Esophagus squamous epithelium (tissue), 5 donors: Measurements from ENCODE around the gene SPINT2. TPM values are rescaled to one million over a fixed set of nuclear protein-coding genes. Genes with fewer than 3 reads are reported as not detected.
A peak's percentile ranks its signal among the peaks of the same experiment; 100 is the strongest.

Experiments
- DNase-seq: peaks from one replicate; lab custom pipeline; 2025; lab: John Stamatoyannopoulos, UW
- H3K27ac ChIP-seq, 4 donors: fragments of 200-600 bp; sonication (generic); one replicate each; pipeline ENCODE4 v1.5.1; 2016 to 2019; ENCODE audit warnings: mild to moderate bottlenecking in 1 of 4
- H3K27me3 ChIP-seq, 4 donors: fragments of 200-600 bp; sonication (generic); 1 replicate in 3 of 4; 2 replicates in 1 of 4; pipeline versions ENCODE4 v1.5.1 to v1.6.0; 2017 to 2021; ENCODE audit warnings: antibody characterized with exemption in 1 of 4
- H3K36me3 ChIP-seq, 3 donors: fragments of 200-600 bp; sonication (generic); one replicate each; pipeline ENCODE4 v1.5.1; 2016 to 2019
- H3K4me1 ChIP-seq, 3 donors: fragments of 200-600 bp; sonication (generic); one replicate each; pipeline ENCODE4 v1.5.1; 2017 to 2019
- H3K4me3 ChIP-seq, 4 donors: fragments of 200-600 bp; sonication (generic); 1 replicate in 3 of 4; 2 replicates in 1 of 4; pipeline ENCODE4 v1.5.1; 2016 to 2019; ENCODE audit warnings: mild to moderate bottlenecking in 2 of 4, moderate library complexity in 1 of 4
- H3K9me3 ChIP-seq, 3 donors: fragments of 200-600 bp; sonication (generic); one replicate each; pipeline ENCODE4 v1.5.1; 2016 to 2019
- CTCF ChIP-seq, 6 experiments: fragments of 450-650 bp in 4 of 6; fragments of 200-600 bp in 2 of 6; sonication (generic) in 2 of 6; IDR thresholded peaks; one replicate each; pipeline ENCODE4 v1.5.1; 2016 to 2019; ENCODE audit warnings: antibody characterized with exemption in 6 of 6, mild to moderate bottlenecking in 4 of 6, moderate library complexity in 4 of 6
- POLR2A ChIP-seq, 4 donors: fragments of 450-650 bp; IDR thresholded peaks; one replicate each; pipeline ENCODE4 v1.6.1; 2017; ENCODE audit warnings: antibody characterized with exemption in 4 of 4, mild to moderate bottlenecking in 4 of 4, moderate library complexity in 3 of 4
- WGBS, 2 donors: methylation state at CpG; one replicate each; pipeline ENCODE4 v1.1.5; 2018; 5-methylcytosine and 5-hydroxymethylcytosine counted together
- intact Hi-C: fragments of 100-400 bp; cut with DNase I; formaldehyde crosslinking; loops from one replicate; pipeline ENCODE4 v1.15.0; 2022
- total RNA-seq, 4 donors: library from RNA; depleted of rRNA; stranded (reverse); fragments of >200 nt; gene quantifications; one replicate each; pipeline ENCODE4 v1.1.0, GENCODE V29; 2016
- donor health status: DM: yes; HTN: yes; CAD: no.

The SPINT2 gene
- 100 to 1,000 TPM; 345 to 663 (median 433) TPM for total RNA-seq

DNA sequence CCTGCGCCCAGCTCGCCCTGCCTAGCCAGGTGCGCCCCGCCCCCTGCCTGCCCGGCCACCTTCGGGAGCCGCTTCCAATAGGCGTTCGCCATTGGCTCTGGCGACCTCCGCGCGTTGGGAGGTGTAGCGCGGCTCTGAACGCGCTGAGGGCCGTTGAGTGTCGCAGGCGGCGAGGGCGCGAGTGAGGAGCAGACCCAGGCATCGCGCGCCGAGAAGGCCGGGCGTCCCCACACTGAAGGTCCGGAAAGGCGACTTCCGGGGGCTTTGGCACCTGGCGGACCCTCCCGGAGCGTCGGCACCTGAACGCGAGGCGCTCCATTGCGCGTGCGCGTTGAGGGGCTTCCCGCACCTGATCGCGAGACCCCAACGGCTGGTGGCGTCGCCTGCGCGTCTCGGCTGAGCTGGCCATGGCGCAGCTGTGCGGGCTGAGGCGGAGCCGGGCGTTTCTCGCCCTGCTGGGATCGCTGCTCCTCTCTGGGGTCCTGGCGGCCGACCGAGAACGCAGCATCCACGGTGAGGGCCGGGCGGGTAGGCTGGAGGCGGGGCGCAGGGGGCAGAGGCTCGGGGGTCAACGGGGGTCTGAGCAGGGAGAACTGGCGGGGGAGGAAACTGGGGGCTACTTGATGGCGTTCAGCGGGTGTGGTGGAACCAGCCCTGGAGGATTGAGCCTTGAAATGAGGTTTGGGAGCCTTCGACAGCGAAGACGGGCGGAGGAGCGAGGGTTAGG lies at the start of gene SPINT2:
Gene SPINT2, plus strand, starts transcription at position 88 of the 727 bp plus-strand sequence. Its CDS starts 320 bp downstream, at position 408.
- H3K4me3 ChIP-seq, result peak within 1 kb of the TSS; percentile 63 to 83 (median 75)
- H3K27ac ChIP-seq, result peak within 1 kb of the TSS; percentile 91 to 98 (median 96)
- peaks cover 6 to 51% (median 9%) of the 10 kb centered on the region in 3 donors for H3K4me1 ChIP-seq
- H3K9me3 ChIP-seq, result no peaks in the 10 kb centered on the region
- no peak for DNase-seq
- H3K36me3 ChIP-seq, result no peaks in the 10 kb centered on the region
- intact Hi-C loops, result no loop called here
- 12 to 31% methylated on average over 9 of the region's 78 CpGs for WGBS, 2 donors
- peak in 3 of 4 donors; percentile 82 to 95 (median 87) for TF ChIP-seq POLR2A (IDR thresholded peaks at IDR 0.05)
- TF ChIP-seq CTCF (IDR thresholded peaks at IDR 0.05), result no peak
- H3K27me3 ChIP-seq, result peaks cover 0 to 15% (median 0%) of the 10 kb centered on the region in 4 donors

DNA sequence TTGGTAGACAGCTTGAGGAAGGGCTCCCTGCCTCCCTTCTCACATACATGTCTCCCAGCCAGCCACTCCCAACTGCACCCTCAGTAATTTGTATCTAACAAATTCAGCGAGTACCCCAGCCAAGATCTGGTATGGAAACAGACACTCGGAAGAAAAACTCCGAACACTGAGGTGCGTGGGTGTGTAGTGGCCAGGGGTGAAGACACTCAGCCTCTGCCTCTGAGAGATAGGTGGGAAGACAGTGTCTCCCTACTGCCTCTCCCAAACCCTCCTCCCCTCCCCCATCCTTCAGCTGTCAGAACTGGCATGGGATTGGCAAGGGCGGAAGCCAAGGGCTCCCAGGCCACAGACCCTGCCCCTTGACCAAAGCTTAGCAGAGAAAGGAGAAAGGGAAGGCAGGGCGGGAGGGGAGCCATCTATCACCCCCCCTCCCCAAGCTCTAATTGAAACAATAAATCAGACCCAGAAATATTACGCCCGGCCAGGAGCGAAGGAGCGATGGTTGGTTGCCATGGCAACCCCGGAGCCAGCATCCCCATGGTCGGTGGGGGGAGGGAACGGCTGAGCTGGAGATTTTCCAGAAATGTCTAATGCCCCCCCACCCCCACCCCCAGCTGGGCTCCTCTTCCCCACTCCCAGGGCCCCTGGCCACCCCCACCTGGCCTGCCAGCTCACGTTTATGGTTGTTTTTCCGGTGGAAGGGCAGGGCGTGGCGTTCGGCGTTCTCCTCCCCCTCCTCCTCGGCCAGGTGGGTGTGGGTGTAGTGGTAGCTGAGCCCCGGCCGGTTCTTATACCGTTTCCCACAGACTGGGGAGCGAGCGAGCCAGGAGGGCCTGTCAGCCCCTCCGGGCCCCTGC lies 47.4 kb upstream of the SPINT2 start:
- no peaks in the 10 kb centered on the region for H3K36me3 ChIP-seq
- no peaks in the 10 kb centered on the region for H3K4me1 ChIP-seq
- no peak for TF ChIP-seq POLR2A (IDR thresholded peaks at IDR 0.05)
- TF ChIP-seq CTCF (IDR thresholded peaks at IDR 0.05), result no peak
- H3K9me3 ChIP-seq, result no peaks in the 10 kb centered on the region
- H3K27ac ChIP-seq, result no peak overlapping the region
- no peak overlapping the region for H3K4me3 ChIP-seq
- intact Hi-C loops, result no loop called here
- DNase-seq, result no peak
- H3K27me3 ChIP-seq, result peaks cover 0 to 95% (median under 1%) of the 10 kb centered on the region in 4 donors
- 57 to 64% methylated on average over 7 to 13 of the region's 26 CpGs for WGBS, 2 donors

DNA sequence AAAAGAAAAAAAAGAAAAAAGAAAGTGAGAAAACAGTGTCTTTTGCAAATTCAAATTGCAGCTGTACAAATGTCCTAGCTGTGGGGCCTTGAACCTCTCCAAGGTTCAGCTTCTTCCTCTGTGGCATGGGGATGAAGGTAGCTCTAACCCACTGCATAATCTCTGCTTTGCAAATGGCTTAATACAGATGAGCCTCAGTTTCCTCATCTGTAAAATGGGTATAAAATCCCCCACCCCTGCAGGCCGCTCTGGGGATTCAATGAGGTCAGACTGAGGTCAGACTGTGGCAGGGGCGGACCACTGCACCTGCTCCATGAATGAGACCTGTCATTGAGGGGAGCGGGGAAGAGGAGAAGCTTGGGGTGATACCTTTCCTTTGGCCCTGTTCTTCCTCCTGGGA lies 46.2 kb upstream of the SPINT2 start:
- H3K4me3 ChIP-seq, result no peak overlapping the region
- H3K9me3 ChIP-seq, result no peaks in the 10 kb centered on the region
- peaks cover 0 to 95% (median 5%) of the 10 kb centered on the region in 4 donors for H3K27me3 ChIP-seq
- intact Hi-C loops, result no loop called here
- no peaks in the 10 kb centered on the region for H3K36me3 ChIP-seq
- WGBS, 2 donors, result 100% methylated on average over 1 to 3 of the region's 3 CpGs
- no peak for DNase-seq
- H3K27ac ChIP-seq, result no peak overlapping the region
- no peak for TF ChIP-seq CTCF (IDR thresholded peaks at IDR 0.05)
- no peak for TF ChIP-seq POLR2A (IDR thresholded peaks at IDR 0.05)
- peaks cover 0 to 6% (median 0%) of the 10 kb centered on the region in 3 donors for H3K4me1 ChIP-seq

DNA sequence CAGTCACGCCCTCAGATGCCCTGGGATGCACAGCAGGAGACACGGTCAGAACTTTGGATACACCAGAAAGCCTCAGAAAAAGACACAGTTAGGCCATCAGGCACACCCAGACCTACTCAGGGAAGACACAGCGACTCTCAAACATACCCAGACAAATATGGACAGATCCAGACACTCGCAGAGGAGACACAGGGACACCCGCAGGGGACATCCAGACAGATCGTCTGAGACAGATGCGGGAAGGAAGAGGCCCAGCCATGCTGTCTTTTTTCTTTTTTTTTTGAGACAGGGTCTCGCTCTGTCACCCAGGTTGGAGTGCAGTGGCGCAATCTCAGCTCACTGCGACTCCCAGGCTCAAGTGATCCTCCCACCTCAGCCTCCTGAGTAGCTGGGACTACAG lies 45.2 kb upstream of the SPINT2 start:
- Histone ChIP-seq H3K4me1 (peaks cover 4 to 13% (median 7%) of the 10 kb centered on the region in 3 donors), H3K36me3 (no peaks in the 10 kb centered on the region), H3K9me3 (no peaks in the 10 kb centered on the region), H3K27me3 (peaks cover 0 to 95% (median 10%) of the 10 kb centered on the region in 4 donors), H3K4me3 (no peak overlapping the region), H3K27ac (no peak overlapping the region)
- TF ChIP-seq CTCF (IDR thresholded peaks at IDR 0.05) (no peak), POLR2A (IDR thresholded peaks at IDR 0.05) (no peak)
- intact Hi-C loops, result no loop called here
- no peak for DNase-seq
- WGBS, 2 donors, result 86 to 94% methylated on average over 7 to 8 of the region's 10 CpGs
